HG03159 (cell line): ENCODE measurements around the gene RYR2.

Experiments
- ATAC-seq: cut with Tn5 transposase; IDR thresholded peaks from one replicate; pipeline ENCODE4 v1.9.1; 2021; ENCODE audit warnings: mild to moderate bottlenecking, moderate library complexity; ENCODE audit not compliant: unreplicated experiment

The RYR2 gene

GRCh38 chr1:237879195-237879594, 837.2 kb downstream of the RYR2 start:
- ATAC-seq: no peak
